SH-SY5Y (cell line): Measurements from ENCODE around the gene ZNF408.

ENCODE experiments used
- GATA2 ChIP-seq: IDR thresholded peaks from 2 replicates; pipeline ENCODE4 v1.6.1; 2011; ENCODE audit warnings: mild to moderate bottlenecking, low read depth, low read length
- GATA3 ChIP-seq: IDR thresholded peaks from 2 replicates; pipeline ENCODE4 v1.6.1; 2011; ENCODE audit warnings: low read depth, mild to moderate bottlenecking, low read length, moderate library complexity

DNA sequence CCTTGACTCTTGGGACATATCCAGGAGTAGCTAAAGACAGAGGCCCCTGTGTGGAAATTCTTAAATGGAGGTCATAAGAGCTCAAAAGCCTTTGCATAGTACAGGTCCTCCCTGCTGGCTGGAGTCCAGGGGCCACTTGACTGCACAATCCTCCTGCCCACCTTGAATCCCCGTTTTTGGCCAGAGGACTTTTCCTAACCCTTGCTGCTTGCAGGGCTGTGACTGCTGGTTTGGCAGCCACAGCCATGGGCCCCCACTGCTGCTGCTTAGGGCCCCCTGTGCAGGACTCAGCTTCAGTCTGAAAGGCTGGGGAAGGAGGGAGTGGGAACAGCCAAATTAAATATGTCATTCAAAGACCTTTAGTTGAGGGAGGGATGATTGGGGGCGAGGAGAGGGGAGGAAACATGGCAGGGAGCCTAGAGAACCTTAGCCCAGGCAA lies 33.8 kb upstream of the ZNF408 start:
- no peak for TF ChIP-seq GATA2
- no peak for TF ChIP-seq GATA3
